Heart left ventricle (tissue), 13 donors: ENCODE results near the gene SORCS1.

Source experiments
- CTCF ChIP-seq, 12 donors: fragments of 200-600 bp; sonication (generic) in 4 of 12; IDR thresholded peaks; one replicate each; pipeline versions ENCODE4 v1.5.0 to v1.8.0; 2018 to 2022; ENCODE audit warnings: antibody characterized with exemption in 12 of 12, mild to moderate bottlenecking in 5 of 12
- POLR2A ChIP-seq, 2 donors: fragments of 450-650 bp; IDR thresholded peaks; one replicate each; pipeline ENCODE4 v1.6.1; 2017; ENCODE audit warnings: antibody characterized with exemption in 2 of 2, mild to moderate bottlenecking in 2 of 2, moderate library complexity in 2 of 2
- donor health status: ischemic (EF 13 %, LVEDD 7.1; RV severe dilation, severe dysfunction).
- donor health status: DM: no; HTN: yes; CAD: no.
- donor health status: DM: no; HTN: no; CAD: no.
- donor health status: ischemic (EF 25% LVEDD 6.9; RV normal size, moderate dysfunction).
- donor health status: ischemic (EF 25% LVEDD 5.7; RV mildly dilated, moderate dysfunction).
- donor health status: ischemic (EF 35%, LVEDD 5.7; RV mildly dilated, moderate dysfunction).
- donor health status: nonischemic (EF 11% LVEDD 7.7; RV severe dilation, severe dysfunction).
- donor health status: DM: yes; HTN: yes; CAD: no.
- donor health status: PGD.
- donor health status: ischemic (EF 29% LVEDD 5.4; RV normal size, mild dysfunction).
- donor health status: nonischemic (EF 23%, LVEDD 6.1; RV moderate dilation, normal function).

- no peak for TF ChIP-seq CTCF (IDR thresholded peaks at IDR 0.05)
- TF ChIP-seq POLR2A (IDR thresholded peaks at IDR 0.05): no peak
Measured at GRCh38 chr10:106660550-106660949, 504.0 kb downstream of the SORCS1 start.
